ENCODE data around the gene DPP6.

The DPP6 gene

GRCh38 chr7:154436560-154436959 lies 384.4 kb downstream of the DPP6 start:
- H3K4me3 ChIP-seq (ENCODE audit: low read length) = no peak overlapping the region
- no peaks in the 10 kb centered on the region for H3K36me3 ChIP-seq (ENCODE audit: insufficient read depth, low read length)
- H3K27me3 ChIP-seq (ENCODE audit: insufficient read depth, low read length) = no peaks in the 10 kb centered on the region
- H3K4me1 ChIP-seq (ENCODE audit: insufficient read depth, low read length) = no peaks in the 10 kb centered on the region
- H3K9me3 ChIP-seq (ENCODE audit: low read length) = no peaks in the 10 kb centered on the region
- H2AFZ ChIP-seq (ENCODE audit: low read depth, low read length) = no peak overlapping the region

GRCh38 chr7:154437234-154437633 lies 385.0 kb downstream of the DPP6 start:
- Histone ChIP-seq H3K4me1 (ENCODE audit: insufficient read depth, low read length) (no peaks in the 10 kb centered on the region), H2AFZ (ENCODE audit: low read depth, low read length) (no peak overlapping the region), H3K36me3 (ENCODE audit: insufficient read depth, low read length) (no peaks in the 10 kb centered on the region), H3K27me3 (ENCODE audit: insufficient read depth, low read length) (no peaks in the 10 kb centered on the region), H3K4me3 (ENCODE audit: low read length) (no peak overlapping the region), H3K9me3 (ENCODE audit: low read length) (no peaks in the 10 kb centered on the region)

- Histone ChIP-seq H3K9me3 (ENCODE audit: low read length) (no peaks in the 10 kb centered on the region), H3K4me3 (ENCODE audit: low read length) (no peak overlapping the region), H2AFZ (ENCODE audit: low read depth, low read length) (no peak overlapping the region), H3K36me3 (ENCODE audit: insufficient read depth, low read length) (no peaks in the 10 kb centered on the region), H3K27me3 (ENCODE audit: insufficient read depth, low read length) (no peaks in the 10 kb centered on the region), H3K4me1 (ENCODE audit: insufficient read depth, low read length) (no peaks in the 10 kb centered on the region)
Observed at GRCh38 chr7:154438571-154439367, 386.6 kb downstream of the DPP6 start.

- no peaks in the 10 kb centered on the region for H3K27me3 ChIP-seq (ENCODE audit: insufficient read depth, low read length)
- no peaks in the 10 kb centered on the region for H3K4me1 ChIP-seq (ENCODE audit: insufficient read depth, low read length)
- H3K9me3 ChIP-seq (ENCODE audit: low read length) = no peaks in the 10 kb centered on the region
Observed at GRCh38 chr7:154440058-154440457, 387.9 kb downstream of the DPP6 start.

GRCh38 chr7:154440651-154441050 lies 388.5 kb downstream of the DPP6 start:
- no peaks in the 10 kb centered on the region for H3K36me3 ChIP-seq (ENCODE audit: insufficient read depth, low read length)
- no peaks in the 10 kb centered on the region for H3K4me1 ChIP-seq (ENCODE audit: insufficient read depth, low read length)
- no peaks in the 10 kb centered on the region for H3K9me3 ChIP-seq (ENCODE audit: low read length)
- no peak overlapping the region for H2AFZ ChIP-seq (ENCODE audit: low read depth, low read length)
- no peaks in the 10 kb centered on the region for H3K27me3 ChIP-seq (ENCODE audit: insufficient read depth, low read length)
- H3K4me3 ChIP-seq (ENCODE audit: low read length) = no peak overlapping the region

More at GRCh38 chr7:154440058-154440457, 387.9 kb downstream of the DPP6 start:
- no peak overlapping the region for H3K4me3 ChIP-seq (ENCODE audit: low read length)
- H3K36me3 ChIP-seq (ENCODE audit: insufficient read depth, low read length) = no peaks in the 10 kb centered on the region
- no peak overlapping the region for H2AFZ ChIP-seq (ENCODE audit: low read depth, low read length)

- Histone ChIP-seq H3K4me1 (ENCODE audit: insufficient read depth, low read length) (no peaks in the 10 kb centered on the region), H3K4me3 (ENCODE audit: low read length) (no peak overlapping the region), H3K27me3 (ENCODE audit: insufficient read depth, low read length) (no peaks in the 10 kb centered on the region)
Observed at GRCh38 chr7:154441811-154442210, 389.6 kb downstream of the DPP6 start.

GRCh38 chr7:154442939-154443338 lies 390.7 kb downstream of the DPP6 start:
- Histone ChIP-seq H3K27me3 (ENCODE audit: insufficient read depth, low read length) (no peaks in the 10 kb centered on the region), H3K36me3 (ENCODE audit: insufficient read depth, low read length) (no peaks in the 10 kb centered on the region), H3K4me3 (ENCODE audit: low read length) (no peak overlapping the region), H2AFZ (ENCODE audit: low read depth, low read length) (no peak overlapping the region), H3K4me1 (ENCODE audit: insufficient read depth, low read length) (no peaks in the 10 kb centered on the region), H3K9me3 (ENCODE audit: low read length) (no peaks in the 10 kb centered on the region)

More at GRCh38 chr7:154441811-154442210, 389.6 kb downstream of the DPP6 start:
- H2AFZ ChIP-seq (ENCODE audit: low read depth, low read length) = no peak overlapping the region
- H3K36me3 ChIP-seq (ENCODE audit: insufficient read depth, low read length) = no peaks in the 10 kb centered on the region
- H3K9me3 ChIP-seq (ENCODE audit: low read length) = no peaks in the 10 kb centered on the region

- H2AFZ ChIP-seq (ENCODE audit: low read depth, low read length) = no peak overlapping the region
- peaks cover 6% of the 10 kb centered on the region for H3K4me1 ChIP-seq (ENCODE audit: insufficient read depth, low read length)
- no peaks in the 10 kb centered on the region for H3K9me3 ChIP-seq (ENCODE audit: low read length)
- H3K36me3 ChIP-seq (ENCODE audit: insufficient read depth, low read length) = no peaks in the 10 kb centered on the region
- no peak overlapping the region for H3K4me3 ChIP-seq (ENCODE audit: low read length)
- H3K27me3 ChIP-seq (ENCODE audit: insufficient read depth, low read length) = no peaks in the 10 kb centered on the region
Observed at GRCh38 chr7:154450451-154450850, 398.3 kb downstream of the DPP6 start.

- Histone ChIP-seq H2AFZ (ENCODE audit: low read depth, low read length) (no peak overlapping the region), H3K9me3 (ENCODE audit: low read length) (no peaks in the 10 kb centered on the region), H3K4me3 (ENCODE audit: low read length) (no peak overlapping the region), H3K27me3 (ENCODE audit: insufficient read depth, low read length) (no peaks in the 10 kb centered on the region), H3K4me1 (ENCODE audit: insufficient read depth, low read length) (peaks cover 6% of the 10 kb centered on the region), H3K36me3 (ENCODE audit: insufficient read depth, low read length) (no peaks in the 10 kb centered on the region)
Observed at GRCh38 chr7:154451480-154452457, 399.6 kb downstream of the DPP6 start.

- Histone ChIP-seq H3K4me1 (ENCODE audit: insufficient read depth, low read length) (no peaks in the 10 kb centered on the region), H3K9me3 (ENCODE audit: low read length) (no peaks in the 10 kb centered on the region), H3K4me3 (ENCODE audit: low read length) (no peak overlapping the region), H3K36me3 (ENCODE audit: insufficient read depth, low read length) (no peaks in the 10 kb centered on the region), H3K27me3 (ENCODE audit: insufficient read depth, low read length) (no peaks in the 10 kb centered on the region), H2AFZ (ENCODE audit: low read depth, low read length) (no peak overlapping the region)
Observed at GRCh38 chr7:154463794-154464193, 411.6 kb downstream of the DPP6 start.

- no peaks in the 10 kb centered on the region for H3K9me3 ChIP-seq (ENCODE audit: low read length)
- no peaks in the 10 kb centered on the region for H3K4me1 ChIP-seq (ENCODE audit: insufficient read depth, low read length)
- H3K4me3 ChIP-seq (ENCODE audit: low read length) = no peak overlapping the region
- no peaks in the 10 kb centered on the region for H3K27me3 ChIP-seq (ENCODE audit: insufficient read depth, low read length)
- no peak overlapping the region for H2AFZ ChIP-seq (ENCODE audit: low read depth, low read length)
- no peaks in the 10 kb centered on the region for H3K36me3 ChIP-seq (ENCODE audit: insufficient read depth, low read length)
Observed at GRCh38 chr7:154469652-154470051, 417.5 kb downstream of the DPP6 start.

- Histone ChIP-seq H3K4me3 (ENCODE audit: low read length) (no peak overlapping the region), H3K27me3 (ENCODE audit: insufficient read depth, low read length) (no peaks in the 10 kb centered on the region), H3K4me1 (ENCODE audit: insufficient read depth, low read length) (no peaks in the 10 kb centered on the region), H2AFZ (ENCODE audit: low read depth, low read length) (no peak overlapping the region), H3K9me3 (ENCODE audit: low read length) (no peaks in the 10 kb centered on the region), H3K36me3 (ENCODE audit: insufficient read depth, low read length) (no peaks in the 10 kb centered on the region)
Observed at GRCh38 chr7:154472343-154472742, 420.1 kb downstream of the DPP6 start.

- H3K4me1 ChIP-seq (ENCODE audit: insufficient read depth, low read length) = no peaks in the 10 kb centered on the region
- H3K4me3 ChIP-seq (ENCODE audit: low read length) = no peak overlapping the region
- H3K9me3 ChIP-seq (ENCODE audit: low read length) = no peaks in the 10 kb centered on the region
- H3K27me3 ChIP-seq (ENCODE audit: insufficient read depth, low read length) = no peaks in the 10 kb centered on the region
- no peaks in the 10 kb centered on the region for H3K36me3 ChIP-seq (ENCODE audit: insufficient read depth, low read length)
- H2AFZ ChIP-seq (ENCODE audit: low read depth, low read length) = no peak overlapping the region
Observed at GRCh38 chr7:154473360-154473759, 421.2 kb downstream of the DPP6 start.
